Endothelial cell of umbilical vein (primary cell): Measurements from ENCODE around the gene GLI3. TPM values are rescaled to one million over a fixed set of nuclear protein-coding genes. Genes with fewer than 3 reads are reported as not detected.

Source experiments
- BruUV-seq: library from RNA; stranded (reverse); fragments of 400-500 nt; replicated peaks from 2 replicates; lab custom pipeline; 2021; lab: Mats Ljungman, UMichigan
- CTCF ChIA-PET: fragments of 300-600, 350-600 bp; sonication (Branson Sonifier 250); formaldehyde crosslinking; loops from one replicate; lab custom pipeline; 2021; ENCODE audit warnings: antibody characterized with exemption, inconsistent platforms; lab: Charles Lee
- POLR2A ChIA-PET: fragments of 300-600, 350-600 bp; sonication (Branson Sonifier 250); formaldehyde crosslinking; loops from one replicate; lab custom pipeline; 2021; ENCODE audit warnings: antibody characterized with exemption, inconsistent platforms; lab: Charles Lee
- DNase-seq: peaks from one replicate; pipeline ENCODE4 v3.0.0-alpha.2; 2011; ENCODE audit warnings: low read depth, low spot score
- FAIRE-seq: peaks from 2 replicates; lab custom pipeline; 2011; peaks lifted over from hg19 to GRCh38; lab: Jason Lieb, UNC
- H2AFZ ChIP-seq: 2 replicates; pipeline ENCODE4 v1.6.0; 2012; ENCODE audit warnings: low read depth, low read length, control low read depth, inconsistent platforms
- H3K27ac ChIP-seq: 2 replicates; pipeline ENCODE4 v1.5.1; 2011; ENCODE audit warnings: low read depth, mild to moderate bottlenecking, control low read depth, low read length, moderate library complexity; ENCODE audit not compliant: insufficient read depth
- H3K27me3 ChIP-seq, 2 experiments: 2 replicates each; pipeline versions ENCODE4 v1.6.0 to v1.6.1; 2011; ENCODE audit warnings: low read length in 2 of 2, mixed read lengths in 1 of 2; ENCODE audit not compliant: control insufficient read depth in 2 of 2, insufficient read depth in 2 of 2
- H3K36me3 ChIP-seq, 2 experiments: 2 replicates in 1 of 2; 3 replicates in 1 of 2; pipeline ENCODE4 v1.5.1; 2011; ENCODE audit warnings: low read length in 2 of 2, mild to moderate bottlenecking in 1 of 2, moderate library complexity in 1 of 2; ENCODE audit not compliant: control insufficient read depth in 2 of 2, insufficient read depth in 2 of 2; ENCODE audit errors: extremely low read depth in 1 of 2
- H3K4me1 ChIP-seq: 3 replicates; pipeline ENCODE4 v1.5.1; 2011; ENCODE audit warnings: mild to moderate bottlenecking, low read length; ENCODE audit not compliant: control insufficient read depth, insufficient read depth; ENCODE audit errors: extremely low read depth
- H3K4me2 ChIP-seq: 2 replicates; pipeline ENCODE4 v1.6.1; 2011; ENCODE audit warnings: low read length, control low read depth, mixed read lengths; ENCODE audit not compliant: insufficient read depth
- H3K4me3 ChIP-seq, 3 experiments: fragments of 200-600 bp in 1 of 3; sonication (generic), shearing (Covaris generic) in 1 of 3; replicated peaks in 1 of 3; 2 replicates each; pipeline ENCODE4 v1.5.1; 2011 to 2016; ENCODE audit warnings: control low read depth in 3 of 3, low read length in 3 of 3, mild to moderate bottlenecking in 2 of 3, inconsistent platforms in 1 of 3, low read depth in 1 of 3, moderate library complexity in 1 of 3; ENCODE audit not compliant: insufficient read depth in 1 of 3
- H3K79me2 ChIP-seq: 2 replicates; pipeline ENCODE4 v1.6.0; 2012; ENCODE audit warnings: low read length, inconsistent platforms; ENCODE audit not compliant: control insufficient read depth, insufficient read depth
- H3K9ac ChIP-seq: replicated peaks from 2 replicates; pipeline ENCODE3; 2011; ENCODE audit warnings: low read length, control low read depth; ENCODE audit not compliant: insufficient read depth; ENCODE audit errors: extremely low read depth
- H3K9me1 ChIP-seq: replicated peaks from 3 replicates; pipeline ENCODE4 v1.6.0; 2011; ENCODE audit warnings: mild to moderate bottlenecking, low read length; ENCODE audit not compliant: control insufficient read depth, insufficient read depth; ENCODE audit errors: extremely low read depth
- H3K9me3 ChIP-seq: replicated peaks from 2 replicates; pipeline ENCODE4 v1.5.1; 2012; ENCODE audit warnings: low read length, inconsistent platforms; ENCODE audit not compliant: control insufficient read depth, insufficient read depth
- H4K20me1 ChIP-seq: replicated peaks from 2 replicates; pipeline ENCODE3; 2011; ENCODE audit warnings: mild to moderate bottlenecking, low read length; ENCODE audit not compliant: control insufficient read depth, insufficient read depth; ENCODE audit errors: extremely low read depth
- CTCF ChIP-seq, 2 donors: IDR thresholded peaks; 1 replicate in 1 of 2; 2 replicates in 1 of 2; pipeline ENCODE4 v1.5.1; 2011; ENCODE audit warnings: low read length in 2 of 2, mild to moderate bottlenecking in 2 of 2, moderate library complexity in 2 of 2, control low read depth in 1 of 2, inconsistent platforms in 1 of 2, low read depth in 1 of 2; ENCODE audit not compliant: insufficient read depth in 1 of 2; ENCODE audit errors: extremely low read depth in 1 of 2
- EZH2 ChIP-seq: IDR thresholded peaks from 2 replicates; pipeline ENCODE4 v1.6.1; 2012; ENCODE audit warnings: borderline replicate concordance, low read depth, mild to moderate bottlenecking, moderate library complexity, low read length, inconsistent platforms; ENCODE audit not compliant: severe bottlenecking
- FOS ChIP-seq: IDR thresholded peaks from 2 replicates; pipeline ENCODE4 v1.6.1; 2011; ENCODE audit warnings: mild to moderate bottlenecking, low read length, moderate library complexity, borderline replicate concordance; ENCODE audit not compliant: insufficient read depth
- GATA2 ChIP-seq: IDR thresholded peaks from 2 replicates; pipeline ENCODE4 v1.7.0; 2011; ENCODE audit warnings: low read depth, mild to moderate bottlenecking, moderate library complexity, mixed read lengths, low read length; ENCODE audit not compliant: insufficient read length, insufficient read depth
- JUN ChIP-seq: IDR thresholded peaks from 2 replicates; pipeline ENCODE4 v1.6.1; 2011; ENCODE audit warnings: borderline replicate concordance, low read depth; ENCODE audit not compliant: insufficient read length, insufficient read depth
- MYC ChIP-seq: IDR thresholded peaks from one replicate; pipeline ENCODE4 v1.6.1; 2011; ENCODE audit warnings: mild to moderate bottlenecking, low read depth, low read length
- POLR2A ChIP-seq: IDR thresholded peaks from 2 replicates; pipeline ENCODE4 v1.6.1; 2012; ENCODE audit warnings: low read depth, mild to moderate bottlenecking, control low read depth, low read length
- POLR2AphosphoS5 ChIP-seq: IDR thresholded peaks from 2 replicates; pipeline ENCODE4 v1.6.1; 2012; ENCODE audit warnings: low read depth, mild to moderate bottlenecking, control low read depth, low read length, moderate library complexity; ENCODE audit not compliant: insufficient read depth
- dilution Hi-C: fragments of 300-500 bp; cut with MboI; formaldehyde crosslinking; loops from one replicate; pipeline ENCODE4 v1.15.0; 2019; ENCODE audit warnings: low sequenced_read_pairs; ENCODE audit not compliant: extremely low pct_ligation_motif_present
- intact Hi-C: fragments of 100-400 bp; cut with micrococcal nuclease; formaldehyde crosslinking; loops from one replicate; pipeline ENCODE4 v1.10.0; 2022
- polyA plus RNA-seq, 4 experiments: library from polyadenylated mRNA; depleted of rRNA in 3 of 4; stranded (reverse) in 3 of 4; unstranded in 1 of 4; fragments of >200 nt; gene quantifications; 2 replicates each; pipeline versions ENCODE4 v1.2.1 to v1.2.3, GENCODE V29; 2011 to 2012; ENCODE audit warnings: missing spikeins in 1 of 4
- total RNA-seq: library from RNA; stranded (reverse); gene quantifications from 2 replicates; pipeline ENCODE4 v1.2.3, GENCODE V29; 2021
- TF ChIP-seq, protein P1 (sequence below): IDR thresholded peaks from 2 replicates; pipeline ENCODE4 v1.6.1; 2011; ENCODE audit not compliant: insufficient read depth, insufficient read length

The GLI3 gene
- total and polyA plus RNA-seq, 2 donors (not counting 3 experiments of a cell fraction or from before 2014, with no cell fraction given), result 6.0 to 24.9 TPM

- no peak overlapping the region for H3K4me3 ChIP-seq
- intact Hi-C loops (no loop called here), dilution Hi-C loops (no loop called here)
- H3K79me2 ChIP-seq, result no peaks in the 10 kb centered on the region
- BruUV-seq, result no TSS peak
- H3K4me2 ChIP-seq, result peak overlapping the region; percentile 57
- H3K9me3 ChIP-seq, result no peaks in the 10 kb centered on the region
- H4K20me1 ChIP-seq, result no peaks in the 10 kb centered on the region
- DNase-seq, result no peak
- ChIA-PET CTCF (interaction anchor here (1.4 to 3.5 kb wide), 3 partner anchors 21 to 961 kb away, joined by 3 to 22 read pairs (median 6); no protein-coding TSS in a partner anchor), POLR2A (no interaction called here)
- no peak for FAIRE-seq
- H3K4me1 ChIP-seq, result peaks cover 24% of the 10 kb centered on the region
- peak overlapping the region; percentile 84 for H3K27ac ChIP-seq
- no peak overlapping the region for H2AFZ ChIP-seq
- TF ChIP-seq GATA2 (no peak), MYC (no peak), JUN (no peak), POLR2AphosphoS5 (no peak), FOS (no peak), POLR2A (no peak), EZH2 (no peak), CTCF (IDR thresholded peaks at IDR 0.05; ENCODE audit: extremely low read depth in 1 of 2, insufficient read depth in 1 of 2, low read depth in 1 of 2, low read length in 2 of 2) (no peak)
- TF ChIP-seq, protein P1, sequence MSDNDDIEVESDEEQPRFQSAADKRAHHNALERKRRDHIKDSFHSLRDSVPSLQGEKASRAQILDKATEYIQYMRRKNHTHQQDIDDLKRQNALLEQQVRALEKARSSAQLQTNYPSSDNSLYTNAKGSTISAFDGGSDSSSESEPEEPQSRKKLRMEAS, result no peak
- peak overlapping the region; percentile 55 for H3K9ac ChIP-seq
- H3K9me1 ChIP-seq, result no peaks in the 10 kb centered on the region
- no peaks in the 10 kb centered on the region for H3K36me3 ChIP-seq
- no peaks in the 10 kb centered on the region for H3K27me3 ChIP-seq
Observed at GRCh38 chr7:41915871-41916270, 321.1 kb downstream of the GLI3 start.
